HG03575 (cell line): Measurements from ENCODE around the gene CTSE.
"Not testable (repeated sequence)": the region's sequence is repeated elsewhere in the genome, so short reads cannot be mapped to it uniquely, and the experiment has no call there.

Experiments
- ATAC-seq: cut with Tn5 transposase; IDR thresholded peaks from one replicate; pipeline ENCODE4 v1.9.1; 2021; ENCODE audit not compliant: unreplicated experiment, insufficient number of reproducible peaks, low FRiP score; ENCODE audit errors: extremely low read depth

The CTSE gene

DNA sequence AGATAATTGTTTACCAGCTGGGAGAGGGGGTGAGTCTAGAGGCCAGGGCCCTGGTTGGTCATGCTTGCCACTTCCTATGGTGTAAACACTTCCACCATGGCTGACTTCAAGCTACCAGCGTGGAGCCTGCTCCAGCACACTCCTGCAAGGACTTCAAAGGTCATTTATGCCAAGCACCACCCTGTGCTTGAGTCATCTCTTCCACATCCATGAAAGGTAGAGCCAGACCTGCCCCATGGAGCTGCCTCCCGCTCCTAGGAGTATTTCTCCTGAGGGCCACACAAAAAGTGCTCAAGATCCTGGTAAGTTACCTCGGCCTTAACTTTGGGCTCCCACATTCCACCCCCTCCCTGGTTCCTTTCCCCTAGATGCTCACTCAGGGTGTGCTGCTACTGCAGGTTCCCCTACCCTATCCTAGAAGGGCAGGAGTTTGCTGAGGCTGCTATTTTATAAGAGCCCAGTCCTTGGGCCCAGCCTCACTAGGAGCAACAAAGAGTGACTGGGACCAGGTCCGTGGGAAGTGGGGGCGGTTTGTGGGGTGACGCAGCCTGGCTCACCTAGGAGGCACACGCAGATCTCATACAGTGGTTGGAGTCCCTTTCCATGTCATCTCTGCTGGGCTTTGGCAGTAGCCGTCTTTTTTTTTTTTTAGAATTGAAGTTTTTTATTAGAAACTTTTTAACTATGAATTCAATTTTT lies 22.9 kb downstream of the CTSE start:
- no peak for ATAC-seq

DNA sequence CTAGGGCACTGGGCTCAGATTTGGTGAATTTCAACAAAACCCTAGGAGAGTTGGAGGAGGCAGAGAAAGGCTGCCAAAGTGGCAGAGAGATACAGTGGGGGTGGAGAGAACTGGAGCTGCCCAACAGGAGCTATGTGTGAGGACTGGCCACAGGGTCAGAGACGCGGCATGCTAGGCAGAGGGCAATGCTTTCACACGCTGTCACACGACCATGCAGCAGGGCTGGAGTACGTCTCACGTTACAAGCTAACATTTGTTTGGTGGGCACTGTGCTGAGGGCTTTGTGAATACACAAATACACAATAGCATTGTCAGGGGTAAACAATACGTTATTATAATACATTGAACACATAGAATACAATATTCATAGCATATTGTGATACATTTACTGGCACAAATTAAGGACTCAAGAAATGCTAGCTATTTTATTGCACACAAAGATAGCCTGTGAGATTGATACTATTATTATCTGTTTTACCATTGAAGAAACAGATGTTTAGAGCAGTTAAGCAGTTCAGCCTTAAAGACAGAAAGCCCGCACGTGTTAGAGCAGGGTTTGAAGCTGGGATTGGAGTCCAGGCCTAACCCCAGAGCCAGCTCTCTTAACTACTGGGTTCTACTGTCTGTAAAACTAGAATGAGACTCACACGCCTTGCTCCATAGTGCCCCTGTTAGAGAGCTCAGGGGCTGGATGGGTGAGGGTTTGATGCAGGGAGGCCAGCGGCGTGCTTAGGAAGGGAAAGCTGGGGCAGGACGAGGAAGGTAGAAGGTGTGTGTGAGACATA lies 25.0 kb downstream of the CTSE start:
- ATAC-seq: no peak

DNA sequence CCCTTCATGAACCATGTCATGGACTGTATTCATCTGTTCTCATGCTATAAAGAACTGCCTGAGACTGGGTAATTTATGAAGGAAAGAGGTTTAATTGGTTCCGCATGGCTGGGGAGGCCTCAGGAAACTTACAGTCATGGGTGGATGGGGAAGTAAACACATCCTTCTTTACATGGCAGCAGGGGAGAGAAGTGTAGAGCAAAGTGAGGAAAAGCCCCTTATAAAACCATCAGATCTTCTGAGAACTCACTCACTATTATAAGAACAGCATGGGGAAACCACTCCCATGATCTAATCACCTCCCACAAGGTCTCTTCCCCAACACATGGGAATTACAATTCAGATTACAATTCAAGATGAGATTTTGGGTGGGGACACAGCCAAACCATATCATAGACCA lies 27.1 kb downstream of the CTSE start:
- not testable (repeated sequence) for ATAC-seq

DNA sequence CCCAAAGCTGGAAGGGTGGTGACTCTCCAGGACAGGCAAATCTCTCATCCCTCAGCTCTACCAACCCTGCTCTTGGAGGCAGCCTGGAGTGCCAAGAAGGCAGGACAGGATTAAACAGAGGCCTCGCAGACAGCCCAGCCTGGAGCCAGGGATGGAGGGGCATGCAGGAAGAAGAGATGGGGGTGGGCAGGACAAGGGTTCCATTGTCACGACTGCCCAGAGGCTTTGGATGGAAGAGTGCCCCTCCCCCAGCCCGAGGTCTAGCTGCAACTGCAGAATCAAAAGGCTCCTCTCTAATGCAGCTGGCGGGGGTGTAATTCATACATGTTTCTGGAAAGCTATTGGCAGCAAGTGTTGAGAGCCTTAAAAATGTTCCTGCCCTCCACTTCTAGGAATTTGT lies 29.3 kb downstream of the CTSE start:
- no peak for ATAC-seq

DNA sequence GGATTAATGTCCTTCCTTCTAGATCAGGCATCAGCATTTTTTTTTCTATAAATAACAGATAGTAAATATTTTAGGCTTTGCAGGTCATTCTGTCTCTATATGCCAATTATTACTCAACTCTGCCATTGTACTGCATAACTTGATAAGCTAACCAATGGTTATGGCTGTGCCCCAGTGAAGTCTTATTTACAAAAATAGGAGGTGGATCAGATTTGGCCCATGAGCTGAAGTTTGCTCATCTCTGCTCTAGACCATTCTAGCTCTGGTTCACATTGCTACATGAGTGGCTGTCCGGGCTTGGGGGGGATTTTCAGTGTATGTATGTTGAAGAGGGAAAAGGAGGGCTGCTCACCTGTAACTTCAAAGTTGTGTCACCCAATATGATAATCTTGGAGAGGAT lies 30.6 kb downstream of the CTSE start:
- no peak for ATAC-seq

DNA sequence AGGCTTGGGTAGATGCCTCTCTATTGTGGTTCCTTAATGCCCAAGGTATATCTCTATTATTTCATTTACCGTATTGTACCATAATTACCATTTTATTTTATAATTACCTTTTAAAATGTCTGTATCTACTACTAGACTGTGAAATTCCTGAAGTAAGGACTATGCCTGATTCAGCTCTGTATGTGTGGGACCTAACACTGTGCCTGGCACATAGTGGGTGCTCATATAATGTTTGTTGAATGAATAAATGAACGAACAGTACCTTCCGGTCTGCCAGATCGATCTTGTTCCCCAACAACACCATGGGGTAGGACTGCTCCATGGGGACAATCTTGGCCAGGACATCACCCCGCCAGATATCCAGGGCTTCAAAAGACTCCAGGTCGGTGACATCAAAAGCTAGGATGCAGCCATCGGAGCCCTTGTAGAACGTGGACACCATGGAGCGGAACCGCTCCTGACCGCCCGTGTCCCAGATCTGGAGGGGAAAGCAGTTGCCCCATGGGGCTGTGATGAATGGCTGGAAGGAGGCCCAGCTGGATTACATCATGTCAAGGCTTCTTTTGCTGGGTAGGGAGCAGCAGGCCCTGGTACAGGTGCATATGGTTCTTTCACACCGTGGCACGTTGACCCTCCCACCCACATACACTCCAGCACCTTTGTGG lies 31.3 kb downstream of the CTSE start:
- ATAC-seq: no peak

DNA sequence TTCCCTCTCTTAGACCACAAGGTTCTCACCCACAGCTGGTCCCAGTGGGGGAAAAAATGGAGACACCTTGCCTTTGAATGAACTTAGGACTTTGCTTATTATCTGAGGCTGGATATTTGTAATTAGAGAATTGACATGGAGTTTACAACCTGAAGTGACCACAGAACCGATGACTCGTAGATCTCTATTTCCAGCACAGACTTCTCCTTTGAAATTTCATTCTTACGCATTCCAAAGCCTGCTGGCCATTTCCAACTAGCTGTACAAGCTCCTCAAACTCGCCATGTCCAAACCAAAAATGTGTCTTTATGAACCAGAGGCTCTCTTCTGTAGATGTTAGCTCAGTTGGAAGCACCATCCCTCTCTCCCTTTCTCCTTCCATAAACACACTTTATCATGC lies 32.5 kb downstream of the CTSE start:
- ATAC-seq: no peak

DNA sequence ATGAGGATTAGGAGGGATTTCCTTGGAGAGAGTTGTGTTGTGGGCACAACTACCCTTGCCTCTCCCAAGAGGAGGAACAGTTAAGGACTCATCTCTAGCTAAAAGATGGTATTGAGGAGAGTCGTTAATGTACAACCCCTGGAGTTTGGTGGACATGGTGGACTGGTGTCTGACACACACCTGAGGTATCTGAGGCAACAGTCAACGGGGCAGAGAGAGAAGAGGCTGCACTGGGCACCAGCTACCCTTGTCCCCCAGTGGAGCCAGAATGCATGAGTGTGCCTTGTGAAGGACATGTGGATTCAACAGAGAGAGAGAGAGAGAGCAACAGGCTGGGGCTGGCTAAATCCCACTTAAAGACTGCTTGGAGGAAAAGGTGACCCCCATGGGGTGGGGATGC lies 33.5 kb downstream of the CTSE start:
- no peak for ATAC-seq

DNA sequence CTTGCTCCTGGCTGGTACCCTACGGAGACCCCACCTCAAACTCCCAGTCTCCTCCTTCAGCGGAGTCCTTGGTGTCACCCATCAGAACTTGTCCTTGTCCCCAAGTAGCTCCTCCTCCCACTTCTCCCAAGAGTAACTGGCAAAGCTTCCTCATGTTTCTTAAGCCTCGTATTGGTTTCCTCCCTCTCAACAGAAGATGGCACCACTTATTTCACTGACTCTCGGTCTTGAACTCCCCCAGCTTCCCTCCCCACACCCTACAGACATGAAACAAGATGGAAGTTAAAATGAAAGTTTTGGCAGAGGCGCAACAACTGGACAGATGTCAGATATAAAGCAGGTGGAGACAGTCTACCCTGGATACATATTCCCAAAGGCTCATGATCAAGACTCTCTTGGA lies 33.9 kb downstream of the CTSE start:
- ATAC-seq: no peak

DNA sequence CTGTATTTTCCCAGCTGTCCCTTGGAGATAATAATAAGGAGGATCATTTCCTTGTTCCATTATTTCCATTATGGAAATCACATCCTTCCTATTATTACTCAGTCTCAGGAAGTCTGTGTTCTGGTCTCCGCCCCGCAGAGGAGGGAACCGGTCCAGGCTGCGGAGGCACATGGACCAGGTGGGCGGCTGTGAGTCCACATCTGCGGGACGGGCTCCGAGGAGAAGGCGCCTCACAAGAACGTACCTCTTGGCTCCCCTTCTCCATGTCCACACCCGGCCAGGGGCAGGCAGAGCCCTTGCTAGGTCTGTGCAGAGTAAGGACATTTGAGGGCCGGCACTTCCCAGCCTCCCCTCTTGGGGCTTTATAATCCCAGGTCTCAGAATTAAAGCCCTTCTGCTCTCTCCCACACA lies 35.1 kb downstream of the CTSE start:
- no peak for ATAC-seq

DNA sequence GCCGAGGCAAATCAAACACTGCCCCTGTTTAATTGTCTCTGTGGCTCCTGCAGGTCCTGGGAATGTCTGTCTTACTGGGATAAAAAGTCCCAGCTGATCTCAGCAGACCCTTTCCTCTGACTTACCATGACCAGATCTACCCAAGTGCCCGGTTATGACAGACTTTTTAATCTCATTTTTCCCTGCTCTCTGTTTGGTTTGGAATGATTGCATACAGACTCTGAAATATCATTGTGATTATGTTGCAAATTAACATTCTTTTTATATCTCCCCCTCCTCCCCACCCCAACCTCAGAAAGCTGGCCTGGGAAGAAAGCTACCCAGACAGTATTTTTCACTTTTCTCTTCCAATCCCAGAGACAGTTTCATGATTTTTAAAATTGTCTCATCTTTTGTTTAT lies 36.8 kb downstream of the CTSE start:
- ATAC-seq: no peak

DNA sequence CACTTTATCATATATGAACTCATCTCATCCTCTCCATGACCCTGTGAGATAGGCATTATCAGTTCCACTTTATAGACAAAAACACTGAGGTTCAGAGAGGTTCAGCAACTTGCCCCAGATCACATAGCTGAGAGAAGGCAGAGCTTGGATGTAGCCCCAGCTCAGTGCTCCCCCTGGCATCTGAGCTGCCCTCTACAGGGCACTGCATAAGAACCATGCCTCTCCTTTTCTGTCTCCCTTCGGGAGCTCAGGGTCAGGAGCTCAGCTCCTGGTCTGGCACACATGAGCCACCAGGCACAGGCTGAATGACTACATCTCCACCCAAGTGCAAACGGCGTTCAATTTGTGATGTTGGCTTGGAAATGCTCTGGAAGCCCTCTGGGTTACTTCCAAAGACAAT lies 37.4 kb downstream of the CTSE start:
- ATAC-seq: no peak

DNA sequence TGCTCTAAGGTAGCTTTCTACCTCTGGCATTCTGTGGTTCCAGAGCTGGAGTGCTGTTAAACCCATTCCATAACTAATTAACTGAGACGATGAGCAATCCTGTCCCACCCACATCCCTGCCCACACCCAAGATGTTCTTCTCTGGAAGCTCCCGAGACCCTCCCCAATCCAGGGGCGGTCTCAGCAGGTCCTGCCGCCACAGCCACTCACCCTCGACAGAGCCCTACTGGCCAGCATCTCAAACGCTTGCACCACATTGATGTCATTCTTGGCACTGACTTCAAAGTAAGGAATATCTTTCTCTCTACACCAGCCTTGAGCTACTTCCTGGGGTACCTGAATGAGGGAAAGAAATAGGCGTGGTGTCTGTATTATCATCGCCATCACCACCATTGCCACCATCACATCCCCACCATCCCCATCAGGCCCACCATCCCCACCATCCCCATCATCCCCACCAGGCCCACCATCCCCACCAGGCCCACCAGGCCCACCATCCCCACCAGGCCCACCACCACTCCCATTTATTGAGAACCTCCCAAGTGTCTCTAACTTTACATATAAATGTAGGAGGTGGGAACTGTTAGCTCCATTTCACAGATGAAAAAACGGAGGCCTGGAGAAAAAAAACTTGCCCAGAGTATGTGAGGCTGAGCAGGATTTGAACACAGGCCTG lies 38.2 kb downstream of the CTSE start:
- ATAC-seq: no peak

DNA sequence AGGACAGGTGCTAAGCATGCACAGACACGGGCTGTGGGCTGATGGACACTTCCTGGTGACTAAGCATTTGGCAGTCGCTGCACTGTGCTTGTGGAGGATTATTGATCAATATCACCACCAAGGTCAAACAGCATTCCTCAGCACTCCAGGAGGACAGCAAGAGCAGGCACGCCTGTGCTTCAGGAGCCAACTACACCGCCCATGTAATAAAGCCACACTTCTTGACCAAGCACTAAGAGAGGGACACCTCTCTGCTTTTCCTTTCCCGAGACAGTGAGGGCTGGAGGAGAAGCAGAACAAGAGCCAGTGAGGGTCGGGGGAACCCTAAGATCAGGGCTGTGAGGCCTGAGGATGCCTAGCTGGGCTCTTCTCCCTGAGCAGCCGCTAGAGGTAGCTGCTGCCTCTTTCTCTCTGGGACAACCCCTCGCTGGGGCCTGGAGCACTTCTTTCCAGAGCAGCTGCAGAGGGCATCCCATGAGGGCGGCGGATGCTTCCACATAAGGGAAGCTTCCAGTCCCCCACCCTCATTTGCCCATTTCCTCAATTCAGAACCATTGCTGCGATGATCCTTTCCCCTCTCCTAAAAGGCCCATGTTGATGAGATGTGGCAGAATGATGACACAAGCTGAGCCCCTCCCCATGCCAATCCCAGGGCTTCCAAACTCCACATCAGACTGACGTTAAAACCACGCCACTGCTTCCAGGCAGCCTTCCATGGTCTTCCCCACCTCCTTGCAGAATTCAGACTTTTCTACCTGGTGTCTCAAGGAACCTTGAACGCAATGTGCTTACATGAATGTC lies 39.6 kb downstream of the CTSE start:
- ATAC-seq: no peak

DNA sequence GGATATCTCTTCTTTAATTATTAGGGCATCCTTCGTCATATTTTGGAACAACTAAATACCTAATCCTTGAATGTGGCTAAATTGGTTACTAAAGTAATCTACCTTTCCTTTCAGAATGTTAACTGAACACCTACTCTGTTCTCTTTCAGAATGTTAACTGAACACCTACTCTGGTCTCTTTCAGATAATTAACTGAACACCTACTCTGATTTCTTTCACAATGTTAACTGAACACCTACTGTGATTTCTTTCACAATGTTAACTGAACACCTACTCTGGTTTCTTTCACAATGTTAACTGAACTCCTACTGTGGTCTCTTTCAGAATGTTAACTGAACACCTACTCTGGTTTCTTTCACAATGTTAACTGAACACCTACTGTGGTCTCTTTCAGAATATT lies 42.4 kb downstream of the CTSE start:
- ATAC-seq: no peak

DNA sequence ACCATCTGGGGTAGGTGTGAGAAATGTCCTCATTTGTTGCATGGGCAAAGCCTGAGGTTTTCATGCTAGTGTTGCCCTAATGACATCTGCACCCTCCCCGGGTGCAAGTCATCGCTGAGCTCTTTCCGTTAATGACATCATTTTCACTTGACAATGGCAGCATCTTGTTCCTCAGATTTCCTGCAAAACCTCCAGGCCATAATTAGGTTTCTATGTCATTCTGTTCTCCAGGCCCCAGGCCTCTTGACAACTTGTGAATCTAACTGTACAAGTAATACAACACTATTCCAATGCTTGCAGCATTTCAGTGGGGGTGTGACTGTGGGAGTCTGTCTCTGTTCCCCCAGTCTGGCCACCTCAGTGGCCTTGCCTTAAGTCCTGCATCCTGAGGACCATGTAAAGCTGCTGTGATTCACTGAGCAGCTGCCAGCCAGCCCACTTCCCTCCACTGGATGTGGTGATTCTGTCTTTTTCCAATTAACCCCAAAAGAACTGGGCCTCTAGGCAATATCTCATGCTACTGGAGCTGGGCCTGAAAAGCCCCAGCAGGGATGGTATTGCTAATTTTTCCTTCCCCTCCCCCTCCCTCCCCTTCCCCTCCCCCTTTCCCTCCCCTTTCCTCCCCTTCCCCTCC lies 43.3 kb downstream of the CTSE start:
- ATAC-seq: no peak

DNA sequence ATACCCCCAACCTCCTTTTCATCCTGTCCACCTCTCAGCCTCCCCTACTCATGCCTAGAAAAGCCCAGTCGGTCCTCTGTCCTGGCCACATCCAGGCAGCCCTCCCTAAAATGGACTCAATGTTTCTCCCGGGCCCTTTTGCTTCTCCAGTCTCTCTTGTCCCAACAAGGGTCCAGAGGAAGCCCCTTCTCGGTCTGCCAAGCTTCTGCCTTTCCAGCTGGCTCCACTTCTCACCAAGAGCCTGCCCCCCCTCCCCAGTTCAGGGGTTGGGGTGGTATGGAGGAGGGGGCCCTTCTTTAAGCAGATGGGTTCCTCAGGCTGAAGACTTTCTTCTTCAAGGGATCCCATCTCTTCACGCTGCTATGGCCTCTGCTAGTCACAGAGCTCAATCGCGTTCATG lies 44.4 kb downstream of the CTSE start:
- ATAC-seq: no peak

DNA sequence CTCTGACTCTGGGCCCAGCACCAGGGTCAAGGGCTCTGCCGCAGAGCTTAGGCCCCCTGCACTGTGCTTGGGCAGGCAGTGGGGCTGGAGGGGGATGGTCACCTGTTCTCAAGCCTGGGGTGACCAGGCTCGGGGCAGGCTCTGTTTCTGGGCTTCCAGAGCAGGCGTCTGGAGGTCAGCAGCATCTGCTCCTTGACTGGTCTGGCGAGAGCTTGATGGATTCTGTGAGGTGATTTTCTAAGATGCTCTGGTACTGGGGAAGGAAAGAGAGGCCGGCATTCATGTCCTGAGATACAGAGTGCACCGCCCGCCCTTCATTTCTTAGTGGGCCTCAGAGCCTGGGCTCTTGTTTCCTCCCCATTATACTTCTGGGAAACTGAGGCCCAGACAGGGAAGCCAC lies 45.0 kb downstream of the CTSE start:
- no peak for ATAC-seq
